GM18505 (cell line): ENCODE results near the gene TGFB3.

ENCODE experiments used
- ATAC-seq: cut with Tn5 transposase; IDR thresholded peaks from one replicate; pipeline ENCODE4 v1.9.1; 2021; ENCODE audit not compliant: unreplicated experiment
- POLR2A ChIP-seq: IDR thresholded peaks from 4 replicates; pipeline ENCODE4 v1.6.1; 2011; ENCODE audit warnings: borderline replicate concordance; ENCODE audit not compliant: insufficient read depth, insufficient read length; ENCODE audit errors: extremely low read depth

TGFB3 gene

DNA sequence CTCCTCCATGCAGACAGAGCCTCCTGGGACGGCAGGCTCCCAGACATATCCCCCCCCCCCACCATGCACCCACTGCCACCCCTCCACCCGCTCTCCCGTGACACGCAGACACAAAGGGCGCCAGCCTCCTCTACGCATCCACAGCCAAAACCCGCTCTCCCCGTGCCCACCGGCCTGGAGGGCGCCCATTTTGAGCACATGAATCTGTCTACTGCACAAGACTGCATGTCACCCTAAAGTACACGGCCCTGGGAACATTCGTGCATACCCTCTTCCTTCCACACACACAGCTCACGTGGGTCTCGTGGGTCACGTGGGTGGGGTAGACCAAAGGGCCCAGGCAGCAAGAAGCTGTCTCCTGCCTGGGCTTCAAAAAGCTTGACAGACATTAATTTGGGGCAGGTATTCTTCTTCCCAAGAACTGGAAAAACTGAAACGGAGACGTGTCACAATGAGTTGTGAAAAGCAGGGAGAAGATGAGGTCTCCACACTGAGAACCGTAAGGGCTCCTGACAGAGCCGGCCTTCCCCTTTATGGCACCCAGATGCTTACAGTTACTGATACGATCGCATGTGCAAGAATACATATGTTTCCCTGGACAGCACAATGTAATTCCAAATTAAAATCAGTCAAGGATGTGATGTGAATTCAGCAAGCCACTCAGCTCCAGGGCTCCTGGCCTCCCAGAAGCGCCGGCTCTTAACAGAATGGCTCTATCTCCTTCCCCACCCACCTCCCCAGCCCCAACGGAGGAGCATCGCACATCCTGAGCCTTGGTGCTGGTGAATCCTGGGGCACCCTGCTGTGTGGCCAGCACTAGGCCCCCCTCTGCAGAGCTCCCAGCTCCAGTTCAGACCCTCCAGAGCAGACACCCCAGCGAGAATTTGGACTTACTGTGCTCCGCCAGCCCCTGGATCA is 1.9 kb downstream of the TGFB3 start:
- no peak for ATAC-seq
- no peak for TF ChIP-seq POLR2A

DNA sequence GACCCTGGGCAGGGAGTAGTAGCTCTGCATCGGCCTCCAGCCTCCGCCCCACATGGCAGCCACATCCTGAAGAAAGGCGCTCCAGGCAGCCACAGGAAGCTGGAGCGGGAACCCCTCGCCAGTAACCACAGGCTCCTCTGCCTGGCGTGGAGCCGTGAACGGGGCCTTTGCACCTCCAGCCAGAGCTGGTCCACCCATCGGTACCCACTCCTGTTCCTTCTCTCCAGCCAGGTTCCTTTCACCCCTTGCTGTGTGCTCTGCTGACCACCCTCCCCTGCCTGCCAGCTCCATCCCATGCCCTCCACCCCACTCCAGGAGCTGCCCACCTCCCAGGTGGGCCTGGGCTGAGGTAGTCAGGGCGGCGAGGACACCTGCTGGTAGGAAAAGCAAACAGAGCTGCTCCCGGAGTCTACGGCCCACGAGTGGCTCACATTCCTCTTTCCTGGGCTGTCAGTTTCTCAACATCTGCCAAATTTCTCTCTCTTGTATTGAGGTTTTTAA is 2.7 kb downstream of the TGFB3 start:
- ATAC-seq = no peak
- no peak for TF ChIP-seq POLR2A

DNA sequence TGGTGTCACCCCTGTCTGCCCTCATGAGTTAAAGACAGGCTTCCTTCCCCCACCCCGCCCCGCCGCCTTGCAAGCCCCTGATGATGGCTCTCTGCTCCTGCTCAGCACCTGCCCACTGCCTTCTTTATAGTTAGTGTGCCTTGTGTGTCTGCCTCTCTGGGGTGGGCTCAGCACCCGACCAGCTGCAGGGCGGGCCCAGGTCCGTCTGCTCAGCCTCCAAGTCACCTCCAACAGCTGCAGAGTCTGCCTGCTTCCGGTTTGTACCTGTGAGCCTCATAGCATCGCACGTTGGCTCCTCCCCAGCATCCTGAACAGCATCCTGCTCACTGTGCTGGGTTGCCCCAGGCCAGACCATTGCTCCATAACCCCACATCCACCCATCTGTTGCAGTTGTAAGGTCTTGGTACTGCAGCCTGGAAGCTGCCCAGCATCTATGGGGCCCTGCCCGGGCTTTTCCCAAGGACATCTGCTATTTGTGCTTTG is 3.5 kb downstream of the TGFB3 start:
- ATAC-seq = no peak
- no peak for TF ChIP-seq POLR2A

DNA sequence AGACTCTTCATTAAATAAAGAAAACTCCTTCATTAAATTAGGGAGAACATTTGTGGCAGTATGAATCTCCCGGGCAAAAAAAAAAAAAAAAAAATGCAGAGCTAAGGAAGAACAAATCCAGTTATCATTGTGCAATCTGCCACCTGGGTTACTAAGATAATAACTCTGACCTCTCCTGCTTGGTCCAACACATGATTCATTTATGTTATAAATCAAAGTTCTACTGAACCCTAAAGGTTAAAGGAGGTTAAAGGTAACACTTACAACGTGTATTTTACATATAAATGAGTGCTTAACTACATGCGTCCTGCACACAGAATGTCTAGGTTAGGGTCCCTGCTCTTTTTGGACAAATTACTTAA is 4.2 kb downstream of the TGFB3 start:
- TF ChIP-seq POLR2A = no peak
- no peak for ATAC-seq

DNA sequence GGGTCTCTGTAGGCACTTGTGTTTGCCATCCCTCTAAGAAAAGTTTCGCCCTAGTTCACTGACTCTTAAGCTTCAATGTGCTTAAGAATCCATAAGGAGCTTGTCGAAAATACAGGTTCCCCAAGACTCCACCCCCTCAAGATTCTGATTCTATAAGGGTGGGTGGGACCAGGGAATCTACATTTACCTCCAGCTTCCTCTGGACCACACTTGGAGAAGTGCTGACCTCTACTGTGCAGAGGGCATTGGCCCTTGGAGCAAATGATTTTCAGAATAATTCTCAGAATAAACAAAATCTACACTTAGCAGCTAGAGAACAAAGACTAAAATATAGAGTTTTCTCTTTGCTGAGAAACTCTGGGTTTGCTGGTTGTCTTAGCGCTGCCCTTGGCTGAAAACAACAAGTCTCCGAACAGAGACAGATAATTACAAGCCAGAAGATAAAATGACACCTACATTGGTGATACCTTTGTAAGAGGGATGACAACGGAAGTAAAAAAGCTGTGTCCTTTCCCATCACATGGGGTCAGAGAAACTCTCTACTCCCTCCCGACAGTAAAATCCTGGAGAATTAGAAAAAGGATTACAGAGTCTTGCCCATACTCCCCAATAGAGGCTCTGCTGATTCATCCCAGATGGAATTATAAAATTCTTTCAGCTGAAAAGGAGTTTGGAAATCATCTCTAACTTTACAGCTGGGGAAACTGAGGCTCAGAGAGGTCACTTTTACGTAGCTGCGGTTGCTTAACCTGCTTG is 4.8 kb downstream of the TGFB3 start:
- no peak for TF ChIP-seq POLR2A
- ATAC-seq = no peak

DNA sequence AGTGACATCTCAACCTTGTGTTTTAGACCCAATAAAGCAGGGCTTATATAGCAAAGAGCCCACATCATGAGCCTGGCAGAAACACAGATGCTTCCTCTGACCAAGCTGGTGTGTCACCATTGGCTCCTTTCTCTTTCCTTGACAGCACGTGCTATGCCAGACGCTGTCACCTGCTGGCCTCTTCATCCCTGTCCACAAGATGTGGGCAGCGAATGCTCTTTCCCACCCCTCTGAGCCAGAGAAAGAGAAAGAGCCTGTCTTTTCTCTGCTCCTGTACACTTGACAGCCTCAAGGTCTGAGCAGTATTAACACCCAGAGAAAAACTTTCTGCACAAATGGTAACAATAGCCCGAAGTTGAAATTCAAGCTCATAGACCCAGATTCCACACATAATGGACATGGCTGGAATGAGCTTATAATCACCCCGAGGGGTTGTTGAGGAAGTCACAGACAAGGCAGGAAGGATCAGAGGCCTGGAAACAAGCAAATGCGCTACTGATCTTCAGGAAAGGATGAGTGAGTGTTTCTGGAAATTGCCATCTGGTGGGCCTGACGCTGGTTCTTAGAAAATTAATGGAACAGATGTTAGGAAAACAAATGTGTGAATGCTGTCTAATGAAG is 8.9 kb downstream of the TGFB3 start:
- TF ChIP-seq POLR2A = no peak

DNA sequence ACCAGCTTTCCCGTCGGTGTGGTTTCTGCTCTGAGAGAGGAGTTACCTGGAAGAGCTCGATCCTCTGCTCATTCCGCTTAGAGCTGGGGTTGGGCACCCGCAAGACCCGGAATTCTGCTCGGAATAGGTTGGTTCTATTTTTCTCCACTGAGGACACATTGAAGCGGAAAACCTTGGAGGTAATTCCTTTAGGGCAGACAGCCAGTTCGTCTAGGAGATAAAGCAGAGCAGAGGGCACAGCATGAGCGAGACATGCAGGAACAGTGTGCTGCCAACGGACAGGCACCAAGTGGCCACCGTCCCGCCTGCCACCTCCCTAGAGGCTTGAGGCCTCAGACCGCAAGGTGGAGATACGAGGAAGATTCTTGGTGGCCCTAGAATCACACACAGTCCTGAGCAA is 10.3 kb downstream of the TGFB3 start:
- TF ChIP-seq POLR2A = no peak
- ATAC-seq = no peak

More for the DNA sequence above, 8.9 kb downstream of the TGFB3 start:
- no peak for ATAC-seq

DNA sequence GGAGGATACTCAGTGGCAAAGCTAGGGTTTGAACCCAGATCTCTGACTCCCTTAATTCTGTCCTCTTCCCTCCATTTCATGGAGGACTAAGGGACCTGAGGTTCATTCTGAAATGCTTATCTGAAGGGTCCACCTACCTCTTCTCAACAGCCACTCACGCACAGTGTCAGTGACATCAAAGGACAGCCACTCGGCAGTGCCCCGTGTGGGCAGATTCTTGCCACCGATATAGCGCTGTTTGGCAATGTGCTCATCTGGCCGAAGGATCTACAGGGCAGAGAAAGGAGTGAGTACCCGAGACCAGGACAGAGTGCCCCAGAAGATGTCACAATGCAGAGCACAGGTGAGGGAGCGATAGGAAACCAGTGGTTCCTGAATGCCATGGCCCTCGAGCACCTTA is 10.8 kb downstream of the TGFB3 start:
- ATAC-seq = no peak
- no peak for TF ChIP-seq POLR2A

DNA sequence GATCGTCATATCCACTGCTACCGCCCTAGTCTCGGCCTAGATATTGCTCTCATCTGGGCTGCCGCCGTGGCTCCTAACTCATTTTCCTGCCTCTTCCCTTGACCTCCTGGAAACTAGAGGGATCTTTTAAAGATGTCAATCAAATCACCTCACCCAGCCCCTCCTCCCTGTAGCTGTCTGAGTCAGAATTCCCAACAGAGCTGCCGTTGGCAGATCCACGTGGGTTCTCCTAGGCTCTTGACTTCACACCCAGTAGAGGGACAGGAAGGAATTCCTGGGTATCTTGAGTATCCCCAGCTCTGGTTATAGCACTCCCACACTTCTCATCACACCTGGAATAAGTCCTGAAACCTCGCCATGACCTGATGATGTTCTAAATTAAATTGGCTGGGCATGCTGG is 11.9 kb downstream of the TGFB3 start:
- no peak for ATAC-seq

DNA sequence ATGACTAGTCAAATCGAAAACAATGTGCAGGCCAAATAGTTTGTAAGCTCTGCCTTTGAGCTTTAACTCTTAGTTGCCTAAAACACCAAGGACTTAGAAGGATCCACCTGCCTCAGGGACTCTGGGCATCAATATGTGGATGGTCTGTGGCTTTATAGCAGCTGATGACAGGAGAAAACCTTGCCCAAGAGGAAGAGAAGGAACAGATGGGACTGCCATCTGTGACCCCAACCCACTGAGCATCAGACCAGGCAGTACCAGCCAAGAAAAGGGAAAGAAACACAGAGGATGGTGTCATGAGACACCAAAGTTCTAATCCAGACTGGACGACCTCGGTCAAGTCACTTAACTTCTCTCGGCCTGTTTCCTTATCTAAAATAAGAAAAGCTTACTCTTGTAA is 12.7 kb downstream of the TGFB3 start:
- ATAC-seq = no peak
- TF ChIP-seq POLR2A = no peak

More for the DNA sequence above, 11.9 kb downstream of the TGFB3 start:
- TF ChIP-seq POLR2A = no peak

DNA sequence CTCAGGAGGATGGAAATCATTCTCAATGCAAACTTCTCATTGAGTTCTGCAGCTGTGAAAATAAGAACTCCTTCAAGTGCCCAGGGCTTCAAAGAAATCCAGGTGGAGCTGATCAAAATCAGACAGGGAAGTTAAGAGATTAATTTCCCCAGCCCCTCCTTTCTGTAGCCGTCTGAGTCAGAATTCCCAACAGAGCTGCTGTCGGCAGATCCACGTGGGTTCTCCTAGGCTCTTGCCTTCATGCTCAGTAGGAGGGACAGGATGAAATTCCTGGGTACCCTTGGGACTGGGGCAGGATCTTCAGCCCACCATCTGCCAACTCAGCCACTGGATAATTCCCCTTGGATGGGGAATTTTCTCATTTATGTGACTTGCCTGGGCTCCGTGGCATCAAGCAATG is 13.3 kb downstream of the TGFB3 start:
- no peak for ATAC-seq
- TF ChIP-seq POLR2A = no peak

DNA sequence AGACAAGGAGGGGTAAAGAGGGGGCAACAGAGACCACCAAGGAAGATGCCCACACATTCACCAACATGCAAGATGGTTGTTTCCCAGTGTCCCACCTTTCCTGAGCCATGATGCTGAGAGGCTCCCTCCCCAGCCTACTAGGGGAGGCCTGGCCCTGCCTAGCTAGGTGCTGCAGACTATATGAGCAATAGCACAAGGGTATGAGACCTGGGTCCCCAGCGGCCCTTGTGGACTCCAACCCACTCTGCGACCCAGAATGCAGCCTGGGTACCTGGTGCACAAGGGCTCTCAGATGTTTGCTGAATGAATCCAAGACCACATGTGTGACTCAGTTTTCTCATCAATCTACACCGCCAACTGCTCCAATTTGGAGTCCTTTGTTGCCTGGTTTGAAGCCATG is 13.9 kb downstream of the TGFB3 start:
- TF ChIP-seq POLR2A = no peak
- ATAC-seq = no peak

DNA sequence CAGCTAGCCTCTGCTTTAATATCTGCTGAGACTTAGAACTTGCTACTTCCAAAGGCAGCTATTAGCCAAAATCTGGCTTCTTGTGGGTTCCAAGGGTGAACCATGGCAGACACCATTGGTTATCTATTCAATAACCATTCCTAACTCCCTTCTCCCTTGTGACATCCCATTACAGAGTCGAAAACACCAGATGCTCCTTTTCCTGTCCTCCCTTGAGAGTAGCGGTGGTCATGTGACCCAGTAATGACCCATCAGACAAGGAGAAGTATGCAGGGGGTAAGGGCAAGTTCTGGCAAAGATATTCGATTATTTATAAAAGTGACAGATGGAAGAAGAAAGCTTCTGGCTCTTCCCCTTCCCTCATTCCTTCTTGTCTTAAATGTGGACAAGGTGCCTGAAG is 20.1 kb downstream of the TGFB3 start:
- ATAC-seq = no peak
- no peak for TF ChIP-seq POLR2A
